ENCODE data around the gene PRPS2. TPM values are rescaled to one million over a fixed set of nuclear protein-coding genes. Genes with fewer than 3 reads are reported as not detected.

Gene PRPS2
- total RNA-seq = 33.9 and 37.7 TPM in 2 replicates

DNA sequence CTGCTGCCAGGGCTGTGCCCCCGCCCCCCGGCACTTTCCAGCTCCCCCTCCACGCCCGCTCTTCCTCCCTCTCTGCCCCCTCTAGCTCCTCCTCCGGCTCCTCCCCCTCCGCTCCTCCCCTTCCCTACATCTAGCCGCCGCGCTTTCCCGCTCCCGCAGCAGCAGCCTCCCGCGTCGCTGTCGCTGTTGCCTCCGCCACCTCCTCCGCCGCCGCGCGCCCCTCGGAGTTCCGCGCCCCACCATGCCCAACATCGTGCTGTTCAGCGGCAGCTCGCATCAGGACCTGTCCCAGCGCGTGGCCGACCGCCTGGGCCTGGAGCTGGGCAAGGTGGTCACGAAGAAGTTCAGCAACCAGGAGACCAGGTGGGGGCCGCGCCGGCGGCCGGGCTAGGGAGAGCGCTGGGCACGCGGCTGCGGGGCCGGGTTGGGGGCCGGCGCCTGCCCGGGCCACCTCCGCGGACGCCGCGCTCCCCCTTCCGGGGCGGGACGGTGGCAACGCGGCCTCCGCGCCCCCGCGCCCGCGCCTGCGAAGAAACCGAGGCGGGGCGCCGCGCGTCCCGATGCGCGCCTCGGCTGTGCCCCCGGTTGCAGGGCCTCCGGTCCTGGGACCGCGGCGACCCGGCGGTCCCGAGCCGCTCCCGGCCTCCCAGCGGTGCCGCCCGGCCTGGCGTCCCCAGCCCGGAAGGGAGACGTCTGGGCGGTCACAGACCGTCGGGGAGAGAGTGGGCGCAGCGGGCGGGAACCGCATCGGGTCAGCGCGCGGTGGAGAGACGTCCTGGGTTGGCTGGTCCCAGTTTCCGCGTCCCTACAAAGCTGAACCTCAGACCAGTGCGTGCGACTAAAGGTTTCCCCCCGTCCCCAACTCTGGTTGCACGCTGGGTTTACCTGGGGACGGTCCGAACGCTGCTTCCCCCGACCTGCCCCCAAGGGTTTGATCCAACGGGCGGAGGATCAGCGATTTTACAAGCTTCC is at the start of gene PRPS2:
PRPS2 (plus strand) TSS at position 156 of the 972 bp plus-strand sequence; CDS start at position 242, 86 bp downstream.
- Mint-ChIP-seq H3K27ac (peak within 1 kb of the TSS; percentile 76), H3K27me3 (no peaks in the 10 kb centered on the region), H3K4me3 (peak within 1 kb of the TSS; percentile 86), H3K9me3 (no peaks in the 10 kb centered on the region), H3K4me1 (peaks cover 23% of the 10 kb centered on the region), H3K36me3 (ENCODE audit: low read depth) (peaks cover 2% of the 10 kb centered on the region)
- CTCF ChIA-PET = interaction anchor here (0.9 to 1.3 kb wide), 4 partner anchors 20 to 90 kb away, joined by 3 to 5 read pairs (median 3); no protein-coding TSS in a partner anchor
- ATAC-seq (ENCODE audit: low read depth) (peak; percentile 92), DNase-seq (peak; percentile 59)
- POLR2A ChIA-PET = interaction anchor here (0.6 to 1.1 kb wide), 4 partner anchors 20 to 1238 kb away, joined by 3 to 6 read pairs (median 4); no protein-coding TSS in a partner anchor
- intact Hi-C loops (cut with micrococcal nuclease) = loop anchor here (5.0 kb wide), 2 partner anchors 861 to 1241 kb away; partner anchors contain the start of gene TCEANC
- TF ChIP-seq, protein P1, sequence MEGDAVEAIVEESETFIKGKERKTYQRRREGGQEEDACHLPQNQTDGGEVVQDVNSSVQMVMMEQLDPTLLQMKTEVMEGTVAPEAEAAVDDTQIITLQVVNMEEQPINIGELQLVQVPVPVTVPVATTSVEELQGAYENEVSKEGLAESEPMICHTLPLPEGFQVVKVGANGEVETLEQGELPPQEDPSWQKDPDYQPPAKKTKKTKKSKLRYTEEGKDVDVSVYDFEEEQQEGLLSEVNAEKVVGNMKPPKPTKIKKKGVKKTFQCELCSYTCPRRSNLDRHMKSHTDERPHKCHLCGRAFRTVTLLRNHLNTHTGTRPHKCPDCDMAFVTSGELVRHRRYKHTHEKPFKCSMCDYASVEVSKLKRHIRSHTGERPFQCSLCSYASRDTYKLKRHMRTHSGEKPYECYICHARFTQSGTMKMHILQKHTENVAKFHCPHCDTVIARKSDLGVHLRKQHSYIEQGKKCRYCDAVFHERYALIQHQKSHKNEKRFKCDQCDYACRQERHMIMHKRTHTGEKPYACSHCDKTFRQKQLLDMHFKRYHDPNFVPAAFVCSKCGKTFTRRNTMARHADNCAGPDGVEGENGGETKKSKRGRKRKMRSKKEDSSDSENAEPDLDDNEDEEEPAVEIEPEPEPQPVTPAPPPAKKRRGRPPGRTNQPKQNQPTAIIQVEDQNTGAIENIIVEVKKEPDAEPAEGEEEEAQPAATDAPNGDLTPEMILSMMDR (IDR thresholded peaks at IDR 0.05) = no peak

DNA sequence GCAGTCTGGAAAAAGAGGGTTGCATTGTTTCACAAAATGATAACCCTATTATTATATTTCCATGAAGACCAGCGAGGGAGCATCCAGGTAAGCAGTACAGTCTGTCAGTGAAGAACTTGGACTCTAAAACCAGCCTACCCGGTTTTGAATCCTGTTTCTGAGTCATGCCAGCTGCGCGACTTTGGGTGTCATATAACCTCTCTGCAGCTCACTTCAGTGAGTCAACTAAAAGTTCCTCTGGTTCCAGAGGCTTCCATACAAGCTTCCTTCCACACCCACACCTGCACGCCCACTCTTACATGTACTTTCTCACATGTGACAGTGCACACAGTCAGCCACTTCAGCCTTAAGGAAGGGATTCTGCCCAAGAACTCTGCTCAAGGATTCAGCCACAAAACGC is 49.8 kb upstream of the PRPS2 start:
- Mint-ChIP-seq H3K27ac (no peak overlapping the region), H3K4me3 (no peak overlapping the region), H3K9me3 (no peaks in the 10 kb centered on the region), H3K27me3 (no peaks in the 10 kb centered on the region), H3K4me1 (no peaks in the 10 kb centered on the region), H3K36me3 (ENCODE audit: low read depth) (no peaks in the 10 kb centered on the region)
- POLR2A ChIA-PET = no interaction called here
- TF ChIP-seq, protein P1 (IDR thresholded peaks at IDR 0.05) = no peak
- CTCF ChIA-PET = no interaction called here
- ATAC-seq (ENCODE audit: low read depth) (no peak), DNase-seq (no peak)
- intact Hi-C loops (cut with micrococcal nuclease) = no loop called here

DNA sequence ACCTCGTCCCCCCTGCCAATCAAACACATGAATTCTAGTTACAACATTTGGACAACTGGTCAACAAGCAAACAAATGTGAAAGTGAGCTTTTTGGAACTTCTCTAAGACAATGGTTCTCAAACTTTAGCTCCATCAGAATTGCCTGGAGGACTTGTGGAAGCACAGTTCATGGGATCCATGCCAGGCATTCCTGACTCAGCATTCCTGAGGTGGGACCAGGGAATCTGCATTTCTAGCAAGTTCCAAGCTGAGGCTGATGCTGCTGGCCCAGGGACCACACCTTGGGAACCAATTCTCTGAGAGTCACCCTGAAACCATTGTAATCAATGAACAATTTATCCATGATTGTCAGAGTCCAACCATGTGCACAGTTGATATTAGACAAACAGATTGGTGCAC is 43.8 kb upstream of the PRPS2 start:
- Mint-ChIP-seq H3K4me3 (no peak overlapping the region), H3K27ac (no peak overlapping the region), H3K9me3 (peaks cover 3% of the 10 kb centered on the region), H3K4me1 (no peaks in the 10 kb centered on the region), H3K27me3 (no peaks in the 10 kb centered on the region), H3K36me3 (ENCODE audit: low read depth) (no peaks in the 10 kb centered on the region)
- ChIA-PET CTCF (no interaction called here), POLR2A (no interaction called here)
- TF ChIP-seq, protein P1 (IDR thresholded peaks at IDR 0.05) = no peak
- DNase-seq = no peak
- ATAC-seq (ENCODE audit: low read depth) = no peak
- intact Hi-C loops (cut with micrococcal nuclease) = no loop called here

DNA sequence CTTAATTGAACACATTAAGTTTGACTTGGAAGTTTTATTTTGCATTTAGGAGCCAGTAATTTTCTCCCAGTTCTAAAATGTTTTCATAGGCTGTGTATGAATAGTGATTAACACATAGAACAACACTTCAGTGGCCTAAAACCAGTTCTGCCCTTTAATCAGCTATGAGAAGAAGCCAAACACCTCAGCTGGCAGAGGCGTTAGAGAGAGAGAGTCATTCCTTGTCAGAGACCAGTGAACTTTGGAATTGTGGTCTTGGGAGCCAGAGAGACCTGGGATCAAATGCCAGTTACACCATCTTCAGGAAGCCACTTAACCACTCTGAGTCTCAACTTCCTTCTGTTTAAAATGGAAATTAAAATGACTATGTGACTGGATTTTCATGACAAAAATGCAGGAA is 39.3 kb upstream of the PRPS2 start:
- intact Hi-C loops (cut with micrococcal nuclease) = no loop called here
- ATAC-seq (ENCODE audit: low read depth) = no peak
- Mint-ChIP-seq H3K4me1 (no peaks in the 10 kb centered on the region), H3K36me3 (ENCODE audit: low read depth) (no peaks in the 10 kb centered on the region), H3K27ac (no peak overlapping the region), H3K4me3 (no peak overlapping the region), H3K27me3 (no peaks in the 10 kb centered on the region), H3K9me3 (peaks cover 3% of the 10 kb centered on the region)
- POLR2A ChIA-PET = no interaction called here
- TF ChIP-seq, protein P1 (IDR thresholded peaks at IDR 0.05) = no peak
- no peak for DNase-seq
- CTCF ChIA-PET = no interaction called here

DNA sequence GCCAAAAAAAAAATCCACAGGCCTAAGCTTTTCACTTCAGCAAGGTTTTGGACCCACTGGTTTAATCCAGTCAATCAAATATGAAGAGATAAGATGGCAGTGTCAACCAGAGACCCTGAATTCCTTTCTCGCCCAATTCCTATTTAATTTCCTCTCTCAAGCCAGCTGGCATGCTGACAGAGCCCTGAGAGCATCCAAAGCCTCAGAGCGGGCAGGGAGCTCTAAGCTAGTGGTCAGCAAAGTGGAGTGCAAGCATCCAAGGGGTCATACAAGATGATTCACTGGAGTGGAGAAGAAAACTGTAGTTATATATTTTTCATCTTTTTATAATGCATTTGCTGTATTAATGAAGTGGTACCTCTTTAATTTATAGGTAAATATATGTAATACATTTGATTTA is 37.8 kb upstream of the PRPS2 start:
- H3K4me3 Mint-ChIP-seq = no peak overlapping the region
- CTCF ChIA-PET = no interaction called here
- H3K36me3 Mint-ChIP-seq (ENCODE audit: low read depth) = no peaks in the 10 kb centered on the region
- no peak overlapping the region for H3K27ac Mint-ChIP-seq
- ATAC-seq (ENCODE audit: low read depth) = no peak
- DNase-seq = no peak
- peaks cover 3% of the 10 kb centered on the region for H3K9me3 Mint-ChIP-seq
- H3K27me3 Mint-ChIP-seq = no peaks in the 10 kb centered on the region
- POLR2A ChIA-PET = no interaction called here
- TF ChIP-seq, protein P1 (IDR thresholded peaks at IDR 0.05) = no peak
- intact Hi-C loops (cut with micrococcal nuclease) = no loop called here
- no peaks in the 10 kb centered on the region for H3K4me1 Mint-ChIP-seq
